ENCODE results near the gene YAP1. TPM values are rescaled to one million over a fixed set of nuclear protein-coding genes. Genes with fewer than 3 reads are reported as not detected.

Gene YAP1
- total RNA-seq, 1 donor from 2014 or later, result 135 TPM

DNA sequence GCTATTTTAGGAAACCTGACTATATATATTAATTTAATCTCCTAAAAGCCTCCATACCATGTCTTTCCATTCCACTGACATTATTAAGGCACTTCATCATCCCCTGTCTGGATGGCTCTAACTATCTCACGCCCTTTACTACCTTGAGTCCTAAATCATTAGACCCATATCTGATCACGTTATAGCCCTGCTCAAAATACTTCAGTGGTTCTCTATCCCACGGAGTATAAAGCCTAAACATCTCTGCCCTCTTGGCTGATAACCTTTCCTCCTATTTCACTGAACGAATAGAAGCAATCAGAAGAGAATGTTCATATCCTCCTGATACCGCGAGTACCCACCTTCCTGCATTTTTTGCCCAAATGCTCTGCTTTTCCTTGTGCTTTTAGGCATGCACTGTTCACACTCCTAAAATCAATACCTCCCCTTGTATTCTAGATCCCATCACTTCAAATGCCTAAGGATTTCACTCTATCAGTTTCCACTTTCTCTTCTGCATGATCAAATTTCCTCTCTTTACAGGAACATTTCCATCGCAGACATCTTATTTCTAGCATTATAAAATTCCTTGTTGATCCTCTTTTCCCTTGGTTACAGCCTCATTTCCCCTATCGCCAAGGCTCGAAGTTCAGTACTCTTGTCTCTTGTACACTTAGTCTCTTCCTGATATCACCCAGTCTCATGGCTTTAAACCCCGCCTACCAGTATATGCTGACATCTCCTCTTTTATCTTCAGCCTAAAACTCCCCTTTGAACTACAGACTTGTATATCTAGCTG lies 162.0 kb downstream of the YAP1 start:
- no peak for DNase-seq (ENCODE audit: low spot score)

DNA sequence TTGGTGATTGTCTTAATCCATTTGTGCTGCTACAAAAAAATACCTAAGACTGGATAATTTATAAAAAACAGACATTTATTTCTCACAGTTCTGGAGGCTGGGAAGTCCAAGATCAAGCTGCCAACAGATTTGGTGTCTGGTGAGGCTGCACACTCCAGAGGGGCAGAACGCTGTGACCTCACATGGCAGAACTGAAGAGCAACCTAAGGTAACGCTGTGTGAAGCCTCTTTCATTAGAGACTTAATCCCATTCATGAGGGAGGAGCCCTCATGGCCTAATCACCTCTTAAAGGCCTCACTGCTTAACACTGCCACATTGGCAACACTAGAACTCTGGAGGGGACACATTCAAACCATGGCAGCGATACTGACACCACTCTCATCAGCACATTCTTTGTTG lies 164.4 kb downstream of the YAP1 start:
- DNase-seq (ENCODE audit: low spot score), result no peak

DNA sequence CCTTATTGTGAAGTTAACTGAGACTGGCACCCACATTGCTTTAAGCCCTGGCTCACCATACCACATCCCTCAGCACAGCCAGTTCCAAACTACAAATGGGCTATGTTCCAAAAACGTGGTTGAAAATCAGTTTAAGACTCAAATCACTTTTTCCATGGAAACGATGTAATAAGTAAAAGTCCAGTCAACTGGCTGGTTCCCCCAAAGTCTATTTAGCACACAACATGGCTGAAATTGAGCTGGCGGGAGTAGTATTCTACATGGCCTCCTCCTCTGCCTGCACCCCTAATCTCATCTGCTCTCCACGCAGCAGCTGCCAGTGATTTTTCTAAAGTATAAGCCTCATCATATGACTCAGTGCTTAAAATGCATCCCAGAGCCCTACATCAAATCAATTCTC lies 166.1 kb downstream of the YAP1 start:
- DNase-seq (ENCODE audit: low spot score), result no peak

DNA sequence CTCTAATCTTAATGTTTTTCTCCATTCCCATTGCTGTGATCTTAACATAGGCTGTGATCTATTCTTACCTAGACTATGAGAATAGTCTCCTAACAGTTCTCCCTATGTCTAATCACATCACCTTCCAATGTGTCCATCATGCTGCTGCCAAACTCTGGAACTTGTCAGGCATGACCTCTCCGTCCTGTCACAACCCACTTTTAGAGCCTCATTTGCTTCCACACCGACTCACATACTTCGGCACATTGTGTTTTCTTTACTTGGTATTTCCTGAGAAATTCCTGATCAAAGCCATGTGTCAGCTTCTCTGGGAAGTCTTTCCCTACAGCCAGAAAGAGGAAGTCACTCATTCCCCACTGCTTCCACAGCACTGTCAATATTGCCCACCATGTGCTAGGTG lies 166.5 kb downstream of the YAP1 start:
- DNase-seq (ENCODE audit: low spot score), result no peak

DNA sequence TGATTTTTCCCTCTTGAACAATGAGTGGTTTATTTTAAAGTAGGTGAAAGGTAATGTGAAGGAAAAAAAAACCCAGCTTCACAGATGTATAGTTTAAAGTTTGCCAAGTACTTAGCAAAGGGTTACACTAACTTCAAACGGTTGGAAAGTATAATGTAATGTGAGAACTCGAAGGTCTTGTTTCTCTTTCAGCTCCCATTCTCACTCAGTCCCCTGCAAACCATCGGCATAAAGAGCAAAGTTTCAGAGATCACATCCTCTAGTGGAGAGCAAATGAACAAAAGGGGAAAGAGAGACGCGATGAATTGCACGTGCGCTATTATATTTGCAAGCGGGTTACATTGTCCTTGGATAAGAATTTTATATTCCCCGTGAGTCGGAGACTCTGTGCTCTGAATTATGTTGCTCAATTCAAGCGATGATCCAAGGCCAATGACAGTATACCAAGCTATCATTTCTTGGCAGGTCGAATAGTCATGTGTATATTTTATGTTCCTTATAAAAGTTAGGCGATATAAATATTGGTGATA lies 169.5 kb downstream of the YAP1 start:
- DNase-seq (ENCODE audit: low spot score), result no peak

DNA sequence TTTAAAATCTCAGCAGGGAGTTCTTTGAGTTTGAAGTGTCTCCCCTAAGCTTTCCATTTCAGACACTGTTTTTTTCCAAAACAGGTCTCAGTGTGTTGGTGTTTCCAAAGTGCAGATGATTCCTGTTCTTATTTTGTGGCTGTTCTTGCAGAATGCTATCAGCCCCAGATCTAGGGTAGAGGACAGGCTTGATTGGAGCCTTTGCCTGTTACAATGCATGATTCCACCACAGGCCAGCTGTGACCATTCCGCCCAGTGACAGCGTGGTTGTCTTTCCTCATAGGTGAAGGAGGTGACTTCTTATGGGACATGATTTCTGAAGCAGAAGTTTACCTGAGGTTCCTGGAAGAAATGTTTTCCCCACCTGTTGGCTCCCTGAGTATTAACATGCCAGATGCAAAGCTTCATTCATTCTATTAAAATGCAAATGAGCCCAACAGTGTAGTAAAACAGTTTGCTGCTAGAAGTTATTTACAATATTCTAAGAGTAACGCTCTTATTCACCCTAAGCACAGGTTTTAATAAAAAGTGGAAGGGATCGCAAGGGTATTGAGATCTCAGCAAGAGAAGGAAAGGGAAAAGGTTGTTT lies 170.1 kb downstream of the YAP1 start:
- no peak for DNase-seq (ENCODE audit: low spot score)

Other genes with a start within 250 kb of the YAP1 start
- 6.5 TPM for gene CEP126, start 195.4 kb upstream of the YAP1 start, total RNA-seq
- 0.58 TPM for gene ANGPTL5, start 193.9 kb upstream of the YAP1 start, total RNA-seq
- gene CFAP300, start 63.0 kb upstream of the YAP1 start, total RNA-seq, result 3.0 TPM
- 5.3 TPM for gene BIRC3, start 207.0 kb downstream of the YAP1 start, total RNA-seq
- 43.1 TPM for gene BIRC2, start 236.8 kb downstream of the YAP1 start, total RNA-seq

Measured in mesenteric fat pad (tissue), 1 donor.